Endothelial cell of umbilical vein (primary cell): Measurements from ENCODE around the gene MVB12B. TPM values are rescaled to one million over a fixed set of nuclear protein-coding genes. Genes with fewer than 3 reads are reported as not detected.

Experiments used
- BruUV-seq: library from RNA; stranded (reverse); fragments of 400-500 nt; replicated peaks from 2 replicates; lab custom pipeline; 2021; lab: Mats Ljungman, UMichigan
- CTCF ChIA-PET: fragments of 300-600, 350-600 bp; sonication (Branson Sonifier 250); formaldehyde crosslinking; loops from one replicate; lab custom pipeline; 2021; ENCODE audit warnings: antibody characterized with exemption, inconsistent platforms; lab: Charles Lee
- POLR2A ChIA-PET: fragments of 300-600, 350-600 bp; sonication (Branson Sonifier 250); formaldehyde crosslinking; loops from one replicate; lab custom pipeline; 2021; ENCODE audit warnings: antibody characterized with exemption, inconsistent platforms; lab: Charles Lee
- DNase-seq: peaks from one replicate; pipeline ENCODE4 v3.0.0-alpha.2; 2011; ENCODE audit warnings: low read depth, low spot score
- FAIRE-seq: peaks from 2 replicates; lab custom pipeline; 2011; peaks lifted over from hg19 to GRCh38; lab: Jason Lieb, UNC
- H2AFZ ChIP-seq: 2 replicates; pipeline ENCODE4 v1.6.0; 2012; ENCODE audit warnings: low read depth, low read length, control low read depth, inconsistent platforms
- H3K27ac ChIP-seq: 2 replicates; pipeline ENCODE4 v1.5.1; 2011; ENCODE audit warnings: low read depth, mild to moderate bottlenecking, control low read depth, low read length, moderate library complexity; ENCODE audit not compliant: insufficient read depth
- H3K27me3 ChIP-seq, 2 experiments: 2 replicates each; pipeline versions ENCODE4 v1.6.0 to v1.6.1; 2011; ENCODE audit warnings: low read length in 2 of 2, mixed read lengths in 1 of 2; ENCODE audit not compliant: control insufficient read depth in 2 of 2, insufficient read depth in 2 of 2
- H3K36me3 ChIP-seq, 2 experiments: 2 replicates in 1 of 2; 3 replicates in 1 of 2; pipeline ENCODE4 v1.5.1; 2011; ENCODE audit warnings: low read length in 2 of 2, mild to moderate bottlenecking in 1 of 2, moderate library complexity in 1 of 2; ENCODE audit not compliant: control insufficient read depth in 2 of 2, insufficient read depth in 2 of 2; ENCODE audit errors: extremely low read depth in 1 of 2
- H3K4me1 ChIP-seq: 3 replicates; pipeline ENCODE4 v1.5.1; 2011; ENCODE audit warnings: mild to moderate bottlenecking, low read length; ENCODE audit not compliant: control insufficient read depth, insufficient read depth; ENCODE audit errors: extremely low read depth
- H3K4me2 ChIP-seq: 2 replicates; pipeline ENCODE4 v1.6.1; 2011; ENCODE audit warnings: low read length, control low read depth, mixed read lengths; ENCODE audit not compliant: insufficient read depth
- H3K4me3 ChIP-seq, 3 experiments: fragments of 200-600 bp in 1 of 3; sonication (generic), shearing (Covaris generic) in 1 of 3; replicated peaks in 1 of 3; 2 replicates each; pipeline ENCODE4 v1.5.1; 2011 to 2016; ENCODE audit warnings: control low read depth in 3 of 3, low read length in 3 of 3, mild to moderate bottlenecking in 2 of 3, inconsistent platforms in 1 of 3, low read depth in 1 of 3, moderate library complexity in 1 of 3; ENCODE audit not compliant: insufficient read depth in 1 of 3
- H3K79me2 ChIP-seq: 2 replicates; pipeline ENCODE4 v1.6.0; 2012; ENCODE audit warnings: low read length, inconsistent platforms; ENCODE audit not compliant: control insufficient read depth, insufficient read depth
- H3K9ac ChIP-seq: replicated peaks from 2 replicates; pipeline ENCODE3; 2011; ENCODE audit warnings: low read length, control low read depth; ENCODE audit not compliant: insufficient read depth; ENCODE audit errors: extremely low read depth
- H3K9me1 ChIP-seq: replicated peaks from 3 replicates; pipeline ENCODE4 v1.6.0; 2011; ENCODE audit warnings: mild to moderate bottlenecking, low read length; ENCODE audit not compliant: control insufficient read depth, insufficient read depth; ENCODE audit errors: extremely low read depth
- H3K9me3 ChIP-seq: replicated peaks from 2 replicates; pipeline ENCODE4 v1.5.1; 2012; ENCODE audit warnings: low read length, inconsistent platforms; ENCODE audit not compliant: control insufficient read depth, insufficient read depth
- H4K20me1 ChIP-seq: replicated peaks from 2 replicates; pipeline ENCODE3; 2011; ENCODE audit warnings: mild to moderate bottlenecking, low read length; ENCODE audit not compliant: control insufficient read depth, insufficient read depth; ENCODE audit errors: extremely low read depth
- EZH2 ChIP-seq: IDR thresholded peaks from 2 replicates; pipeline ENCODE4 v1.6.1; 2012; ENCODE audit warnings: borderline replicate concordance, low read depth, mild to moderate bottlenecking, moderate library complexity, low read length, inconsistent platforms; ENCODE audit not compliant: severe bottlenecking
- GATA2 ChIP-seq: IDR thresholded peaks from 2 replicates; pipeline ENCODE4 v1.7.0; 2011; ENCODE audit warnings: low read depth, mild to moderate bottlenecking, moderate library complexity, mixed read lengths, low read length; ENCODE audit not compliant: insufficient read length, insufficient read depth
- MAX ChIP-seq: IDR thresholded peaks from 2 replicates; pipeline ENCODE4 v1.6.1; 2011; ENCODE audit not compliant: insufficient read depth, insufficient read length
- MYC ChIP-seq: IDR thresholded peaks from one replicate; pipeline ENCODE4 v1.6.1; 2011; ENCODE audit warnings: mild to moderate bottlenecking, low read depth, low read length
- dilution Hi-C: fragments of 300-500 bp; cut with MboI; formaldehyde crosslinking; loops from one replicate; pipeline ENCODE4 v1.15.0; 2019; ENCODE audit warnings: low sequenced_read_pairs; ENCODE audit not compliant: extremely low pct_ligation_motif_present
- intact Hi-C: fragments of 100-400 bp; cut with micrococcal nuclease; formaldehyde crosslinking; loops from one replicate; pipeline ENCODE4 v1.10.0; 2022
- polyA plus RNA-seq, 4 experiments: library from polyadenylated mRNA; depleted of rRNA in 3 of 4; stranded (reverse) in 3 of 4; unstranded in 1 of 4; fragments of >200 nt; gene quantifications; 2 replicates each; pipeline versions ENCODE4 v1.2.1 to v1.2.3, GENCODE V29; 2011 to 2012; ENCODE audit warnings: missing spikeins in 1 of 4
- total RNA-seq: library from RNA; stranded (reverse); gene quantifications from 2 replicates; pipeline ENCODE4 v1.2.3, GENCODE V29; 2021

The MVB12B gene
- total and polyA plus RNA-seq, 2 donors (not counting 3 experiments of a cell fraction or from before 2014, with no cell fraction given) = 6.6 to 17.3 TPM

DNA sequence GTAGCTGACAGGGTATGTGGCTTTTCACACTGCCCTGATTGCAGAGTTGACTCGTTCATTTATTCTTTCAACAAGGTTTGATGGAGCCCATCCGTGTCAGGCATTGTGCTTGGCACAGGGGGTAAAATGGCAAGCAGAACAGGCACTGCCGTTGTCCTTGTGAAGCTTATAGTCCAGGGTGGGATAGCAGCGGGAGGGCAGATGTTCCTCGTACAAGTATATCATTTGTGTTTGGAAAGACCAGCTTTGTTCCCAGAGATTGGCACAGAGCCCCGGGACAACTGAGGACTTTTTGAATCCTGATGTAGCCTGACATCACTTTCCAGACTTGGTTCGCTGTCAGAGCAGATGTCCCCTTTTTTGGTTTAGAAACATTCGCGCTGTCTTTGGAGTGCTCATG is 50.9 kb downstream of the MVB12B start:
- Histone ChIP-seq H3K9me1 (no peaks in the 10 kb centered on the region), H3K36me3 (peaks cover 0 to 2% of the 10 kb centered on the region in 2 experiments), H3K9me3 (no peaks in the 10 kb centered on the region), H3K9ac (no peak overlapping the region), H4K20me1 (no peaks in the 10 kb centered on the region), H3K79me2 (no peaks in the 10 kb centered on the region), H3K4me1 (peaks cover 37% of the 10 kb centered on the region), H3K4me2 (no peak overlapping the region), H3K4me3 (no peak overlapping the region), H2AFZ (no peak overlapping the region), H3K27ac (no peak overlapping the region), H3K27me3 (no peaks in the 10 kb centered on the region)
- FAIRE-seq (no peak), DNase-seq (no peak)
- dilution Hi-C loops (no loop called here), intact Hi-C loops (loop anchor here (10.0 kb wide), 1 partner anchor 703 kb away; no protein-coding TSS in a partner anchor)
- no peak for TF ChIP-seq MAX
- TF ChIP-seq EZH2 = no peak
- TF ChIP-seq MYC = no peak
- TF ChIP-seq GATA2 = no peak
- no TSS peak for BruUV-seq
- ChIA-PET POLR2A (no interaction called here), CTCF (interaction anchor here (7.3 kb wide), 1 partner anchor 20 kb away, joined by 46 read pairs; no protein-coding TSS in a partner anchor)

- Histone ChIP-seq H3K4me3 (no peak overlapping the region), H3K79me2 (no peaks in the 10 kb centered on the region), H3K9me1 (no peaks in the 10 kb centered on the region), H4K20me1 (no peaks in the 10 kb centered on the region), H3K27ac (no peak overlapping the region), H3K27me3 (no peaks in the 10 kb centered on the region), H3K36me3 (peaks cover 0 to 2% of the 10 kb centered on the region in 2 experiments), H3K9me3 (no peaks in the 10 kb centered on the region), H3K4me1 (peaks cover 26% of the 10 kb centered on the region), H3K9ac (no peak overlapping the region), H2AFZ (no peak overlapping the region), H3K4me2 (no peak overlapping the region)
- FAIRE-seq (no peak), DNase-seq (no peak)
- ChIA-PET CTCF (no interaction called here), POLR2A (no interaction called here)
- TF ChIP-seq EZH2 = no peak
- dilution Hi-C loops = no loop called here
- no TSS peak for BruUV-seq
- intact Hi-C loops = loop anchor here (10.0 kb wide), 1 partner anchor 704 kb away; no protein-coding TSS in a partner anchor
Measured at GRCh38 chr9:126378761-126379160, 52.1 kb downstream of the MVB12B start.
